Measurements from ENCODE around the gene ST3GAL6. TPM values are rescaled to one million over a fixed set of nuclear protein-coding genes. Genes with fewer than 3 reads are reported as not detected.

ST3GAL6 gene
- total and polyA plus RNA-seq, 4 donors, result 17.3 to 79.7 (median 29.4) TPM

GRCh38 chr3:98764472-98764884, 1.3 kb downstream of the ST3GAL6 start:
- no peak for DNase-seq (ENCODE audit: low spot score)
- peak overlapping the region in 1 of 2 donors; percentile 44 for H3K27ac ChIP-seq (ENCODE audit: low read depth in 1 of 2, low read length in 2 of 2)
- no peak overlapping the region for H3K4me3 ChIP-seq (ENCODE audit: low read depth in 1 of 3, low read length in 3 of 3)
- H3K4me1 ChIP-seq (ENCODE audit: control insufficient read depth in 4 of 4, insufficient read depth in 4 of 4, low read length in 3 of 4), result peaks cover 9 to 29% (median 15%) of the 10 kb centered on the region in 4 donors
- H3K9me3 ChIP-seq (ENCODE audit: control insufficient read depth in 4 of 4, low read length in 3 of 4), result no peaks in the 10 kb centered on the region
- peaks cover 0 to 5% (median 0%) of the 10 kb centered on the region in 4 donors for H3K36me3 ChIP-seq (ENCODE audit: control insufficient read depth in 4 of 4, insufficient read depth in 3 of 4, low read depth in 1 of 4, low read length in 3 of 4)
- H3K9ac ChIP-seq (ENCODE audit: low read depth in 1 of 2, low read length in 2 of 2), result no peak overlapping the region
- no peaks in the 10 kb centered on the region for H3K27me3 ChIP-seq (ENCODE audit: control insufficient read depth in 4 of 4, insufficient read depth in 4 of 4, low read length in 3 of 4)
- no peak for TF ChIP-seq FOXA1 (IDR thresholded peaks at IDR 0.05)
- TF ChIP-seq TAF1 (conservative IDR thresholded peaks at IDR 0.05), result no peak
- no peak for TF ChIP-seq FOXA2 (IDR thresholded peaks at IDR 0.05)
- no peak for TF ChIP-seq RXRA (IDR thresholded peaks at IDR 0.05)
- WGBS, result 69% methylated on average over 4 of the region's 4 CpGs

- no peak for TF ChIP-seq ATF3 (IDR thresholded peaks at IDR 0.05)
- no peak for TF ChIP-seq HNF4A (conservative IDR thresholded peaks at IDR 0.05)
- no peak for TF ChIP-seq TAF1 (conservative IDR thresholded peaks at IDR 0.05)
- no peak for TF ChIP-seq REST (IDR thresholded peaks at IDR 0.05)
- TF ChIP-seq EGR1 (IDR thresholded peaks at IDR 0.05; ENCODE audit: low read depth in 2 of 2), result no peak
- TF ChIP-seq MAX (IDR thresholded peaks at IDR 0.05), result no peak
- no peak for TF ChIP-seq RAD21 (IDR thresholded peaks at IDR 0.05)
- no peak for TF ChIP-seq NR2F2 (IDR thresholded peaks at IDR 0.05)
- TF ChIP-seq FOXA2 (IDR thresholded peaks at IDR 0.05), result no peak
- TF ChIP-seq GABPA (IDR thresholded peaks at IDR 0.05 in 1 of 2, conservative IDR thresholded peaks at IDR 0.05 in 1 of 2), result no peak
- no peak for TF ChIP-seq CTCF (IDR thresholded peaks at IDR 0.05; ENCODE audit: low read depth, low read length, missing input control)
- no peak for TF ChIP-seq HNF4G (IDR thresholded peaks at IDR 0.05)
- Histone ChIP-seq H3K36me3 (ENCODE audit: control insufficient read depth in 4 of 4, insufficient read depth in 3 of 4, low read depth in 1 of 4, low read length in 3 of 4) (peaks cover 0 to 8% (median 0%) of the 10 kb centered on the region in 4 donors), H3K27ac (ENCODE audit: low read depth in 1 of 2, low read length in 2 of 2) (no peak overlapping the region), H3K4me3 (ENCODE audit: low read depth in 1 of 3, low read length in 3 of 3) (no peak overlapping the region), H3K9me3 (ENCODE audit: control insufficient read depth in 4 of 4, low read length in 3 of 4) (no peaks in the 10 kb centered on the region), H3K27me3 (ENCODE audit: control insufficient read depth in 4 of 4, insufficient read depth in 4 of 4, low read length in 3 of 4) (no peaks in the 10 kb centered on the region), H3K4me1 (ENCODE audit: control insufficient read depth in 4 of 4, insufficient read depth in 4 of 4, low read length in 3 of 4) (peaks cover 7 to 26% (median 15%) of the 10 kb centered on the region in 4 donors), H3K9ac (ENCODE audit: low read depth in 1 of 2, low read length in 2 of 2) (no peak overlapping the region)
- 72% methylated on average over 4 of the region's 4 CpGs for WGBS
- DNase-seq (ENCODE audit: low spot score), result no peak
Observed at GRCh38 chr3:98765721-98766120, 2.6 kb downstream of the ST3GAL6 start.

Data from liver (tissue), 9 donors.